ENCODE results near the gene CDH23. TPM values are rescaled to one million over a fixed set of nuclear protein-coding genes. Genes with fewer than 3 reads are reported as not detected.

CDH23 gene
- total and polyA plus RNA-seq, 9 of the 15 experiments (the other 6 are each of a cell fraction or from before 2014, with no cell fraction given), result 0.18 to 1.2 (median 0.47) TPM

DNA sequence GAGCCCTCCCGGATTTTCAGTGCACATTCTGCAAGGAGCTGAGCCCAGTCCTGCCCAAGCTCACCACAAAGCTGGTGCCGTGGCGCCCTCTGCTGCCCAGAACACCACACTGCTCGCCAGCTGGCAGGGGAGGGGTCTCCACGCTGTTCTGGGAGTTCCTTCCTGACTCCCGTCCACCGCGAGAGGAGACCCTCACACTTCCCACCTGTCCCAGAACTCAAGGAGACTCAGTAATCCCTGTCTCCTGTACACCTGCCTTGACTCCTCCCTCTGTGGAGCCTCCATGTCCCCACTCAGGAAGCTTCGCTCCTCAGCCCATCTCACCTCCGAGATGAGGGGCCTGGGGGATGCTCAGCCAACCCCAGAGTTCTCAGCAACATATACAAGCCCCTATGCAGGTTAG is 311.6 kb downstream of the CDH23 start (continued):
- TF ChIP-seq, protein P1, sequence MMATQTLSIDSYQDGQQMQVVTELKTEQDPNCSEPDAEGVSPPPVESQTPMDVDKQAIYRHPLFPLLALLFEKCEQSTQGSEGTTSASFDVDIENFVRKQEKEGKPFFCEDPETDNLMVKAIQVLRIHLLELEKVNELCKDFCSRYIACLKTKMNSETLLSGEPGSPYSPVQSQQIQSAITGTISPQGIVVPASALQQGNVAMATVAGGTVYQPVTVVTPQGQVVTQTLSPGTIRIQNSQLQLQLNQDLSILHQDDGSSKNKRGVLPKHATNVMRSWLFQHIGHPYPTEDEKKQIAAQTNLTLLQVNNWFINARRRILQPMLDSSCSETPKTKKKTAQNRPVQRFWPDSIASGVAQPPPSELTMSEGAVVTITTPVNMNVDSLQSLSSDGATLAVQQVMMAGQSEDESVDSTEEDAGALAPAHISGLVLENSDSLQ (IDR thresholded peaks at IDR 0.05), result no peak
- TF ChIP-seq NRF1 (conservative IDR thresholded peaks at IDR 0.05 in 1 of 2, IDR thresholded peaks at IDR 0.05 in 1 of 2) (no peak), ETV6 (IDR thresholded peaks at IDR 0.05; ENCODE audit: borderline replicate concordance in 1 of 2, low read depth in 2 of 2, low read length in 1 of 2) (no peak), ETV6 (CRISPR knock-in tag; IDR thresholded peaks at IDR 0.05; ENCODE audit: borderline replicate concordance) (no peak), TBL1XR1 (IDR thresholded peaks at IDR 0.05; ENCODE audit: low read length in 2 of 2) (0 out of 4 replicates have a peak, but pooled peaks of 1 of the 2 experiments have one; percentile 43), ZNF583 (CRISPR knock-in tag; IDR thresholded peaks at IDR 0.05) (no peak), CTBP1 (IDR thresholded peaks at IDR 0.05; ENCODE audit: borderline replicate concordance) (peak; percentile 53; the same call in 1 of the 2 replicates), ZNF143 (CRISPR knock-in tag; IDR thresholded peaks at IDR 0.05) (0 out of 2 replicates have a peak, but pooled peaks have one; percentile 25), ZZZ3 (IDR thresholded peaks at IDR 0.05) (no peak), ZNF551 (CRISPR knock-in tag; IDR thresholded peaks at IDR 0.05) (no peak), RAD21 (CRISPR knock-in tag; conservative IDR thresholded peaks at IDR 0.05 in 1 of 2, IDR thresholded peaks at IDR 0.05 in 1 of 2) (peak; percentile 81 to 97), ZNF717 (CRISPR knock-in tag; IDR thresholded peaks at IDR 0.05) (no peak), SP1 (CRISPR knock-in tag; IDR thresholded peaks at IDR 0.05) (0 out of 2 replicates have a peak, but pooled peaks have one; percentile 47), ZNF24 (IDR thresholded peaks at IDR 0.05) (0 out of 2 replicates have a peak, but pooled peaks have one; percentile 43), ZNF197 (CRISPR knock-in tag; IDR thresholded peaks at IDR 0.05; ENCODE audit: low read depth) (0 out of 2 replicates have a peak, but pooled peaks have one; percentile 75)
- TF ChIP-seq, protein P2, sequence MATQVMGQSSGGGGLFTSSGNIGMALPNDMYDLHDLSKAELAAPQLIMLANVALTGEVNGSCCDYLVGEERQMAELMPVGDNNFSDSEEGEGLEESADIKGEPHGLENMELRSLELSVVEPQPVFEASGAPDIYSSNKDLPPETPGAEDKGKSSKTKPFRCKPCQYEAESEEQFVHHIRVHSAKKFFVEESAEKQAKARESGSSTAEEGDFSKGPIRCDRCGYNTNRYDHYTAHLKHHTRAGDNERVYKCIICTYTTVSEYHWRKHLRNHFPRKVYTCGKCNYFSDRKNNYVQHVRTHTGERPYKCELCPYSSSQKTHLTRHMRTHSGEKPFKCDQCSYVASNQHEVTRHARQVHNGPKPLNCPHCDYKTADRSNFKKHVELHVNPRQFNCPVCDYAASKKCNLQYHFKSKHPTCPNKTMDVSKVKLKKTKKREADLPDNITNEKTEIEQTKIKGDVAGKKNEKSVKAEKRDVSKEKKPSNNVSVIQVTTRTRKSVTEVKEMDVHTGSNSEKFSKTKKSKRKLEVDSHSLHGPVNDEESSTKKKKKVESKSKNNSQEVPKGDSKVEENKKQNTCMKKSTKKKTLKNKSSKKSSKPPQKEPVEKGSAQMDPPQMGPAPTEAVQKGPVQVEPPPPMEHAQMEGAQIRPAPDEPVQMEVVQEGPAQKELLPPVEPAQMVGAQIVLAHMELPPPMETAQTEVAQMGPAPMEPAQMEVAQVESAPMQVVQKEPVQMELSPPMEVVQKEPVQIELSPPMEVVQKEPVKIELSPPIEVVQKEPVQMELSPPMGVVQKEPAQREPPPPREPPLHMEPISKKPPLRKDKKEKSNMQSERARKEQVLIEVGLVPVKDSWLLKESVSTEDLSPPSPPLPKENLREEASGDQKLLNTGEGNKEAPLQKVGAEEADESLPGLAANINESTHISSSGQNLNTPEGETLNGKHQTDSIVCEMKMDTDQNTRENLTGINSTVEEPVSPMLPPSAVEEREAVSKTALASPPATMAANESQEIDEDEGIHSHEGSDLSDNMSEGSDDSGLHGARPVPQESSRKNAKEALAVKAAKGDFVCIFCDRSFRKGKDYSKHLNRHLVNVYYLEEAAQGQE (IDR thresholded peaks at IDR 0.05; ENCODE audit: borderline replicate concordance), result peak; percentile 87
- TF ChIP-seq, protein P2 (CRISPR knock-in tag; IDR thresholded peaks at IDR 0.05; ENCODE audit: low read depth), result no peak
- TF ChIP-seq, protein P3, sequence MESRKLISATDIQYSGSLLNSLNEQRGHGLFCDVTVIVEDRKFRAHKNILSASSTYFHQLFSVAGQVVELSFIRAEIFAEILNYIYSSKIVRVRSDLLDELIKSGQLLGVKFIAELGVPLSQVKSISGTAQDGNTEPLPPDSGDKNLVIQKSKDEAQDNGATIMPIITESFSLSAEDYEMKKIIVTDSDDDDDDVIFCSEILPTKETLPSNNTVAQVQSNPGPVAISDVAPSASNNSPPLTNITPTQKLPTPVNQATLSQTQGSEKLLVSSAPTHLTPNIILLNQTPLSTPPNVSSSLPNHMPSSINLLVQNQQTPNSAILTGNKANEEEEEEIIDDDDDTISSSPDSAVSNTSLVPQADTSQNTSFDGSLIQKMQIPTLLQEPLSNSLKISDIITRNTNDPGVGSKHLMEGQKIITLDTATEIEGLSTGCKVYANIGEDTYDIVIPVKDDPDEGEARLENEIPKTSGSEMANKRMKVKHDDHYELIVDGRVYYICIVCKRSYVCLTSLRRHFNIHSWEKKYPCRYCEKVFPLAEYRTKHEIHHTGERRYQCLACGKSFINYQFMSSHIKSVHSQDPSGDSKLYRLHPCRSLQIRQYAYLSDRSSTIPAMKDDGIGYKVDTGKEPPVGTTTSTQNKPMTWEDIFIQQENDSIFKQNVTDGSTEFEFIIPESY (CRISPR knock-in tag; IDR thresholded peaks at IDR 0.05), result no peak
